Thoracic aorta (tissue), 2 donors: ENCODE data around the gene CACNA2D1. TPM values are rescaled to one million over a fixed set of nuclear protein-coding genes. Genes with fewer than 3 reads are reported as not detected.

Experiments
- ATAC-seq: fragments of 150-250 bp; one replicate; pipeline ENCODE4 v1.8.0; 2017; ENCODE audit warnings: low read depth; ENCODE audit not compliant: insufficient number of reproducible peaks, low FRiP score
- DNase-seq: peaks from one replicate; pipeline ENCODE4 v3.0.0-alpha.2; 2020; ENCODE audit warnings: low spot score
- H3K27ac ChIP-seq, 2 donors: fragments of 200-600 bp; sonication (generic); 1 replicate in 1 of 2; 2 replicates in 1 of 2; pipeline ENCODE4 v1.5.1; 2016; ENCODE audit warnings: mild to moderate bottlenecking in 2 of 2, moderate library complexity in 2 of 2
- H3K27me3 ChIP-seq: fragments of 200-600 bp; sonication (generic); replicated peaks from 2 replicates; pipeline ENCODE4 v1.6.0; 2016; ENCODE audit warnings: mild to moderate bottlenecking; ENCODE audit not compliant: insufficient read depth
- H3K36me3 ChIP-seq: fragments of 200-600 bp; sonication (generic); one replicate; pipeline ENCODE4 v1.5.1; 2016
- H3K4me1 ChIP-seq, 2 donors: fragments of 200-600 bp; sonication (generic); 1 replicate in 1 of 2; 2 replicates in 1 of 2; pipeline versions ENCODE4 v1.5.1 to v1.6.0; 2016; ENCODE audit warnings: low read depth in 2 of 2, mild to moderate bottlenecking in 1 of 2; ENCODE audit not compliant: control insufficient read depth in 1 of 2
- H3K4me3 ChIP-seq: fragments of 200-600 bp; sonication (generic); 2 replicates; pipeline ENCODE4 v1.5.1; 2016; ENCODE audit warnings: mild to moderate bottlenecking
- H3K9me3 ChIP-seq: fragments of 200-600 bp; sonication (generic); 2 replicates; pipeline ENCODE4 v1.5.1; 2016
- CTCF ChIP-seq: fragments of 200-600 bp; sonication (generic); IDR thresholded peaks from one replicate; pipeline ENCODE4 v1.5.1; 2019; ENCODE audit warnings: antibody characterized with exemption
- total RNA-seq, 2 donors: library from RNA; depleted of rRNA; stranded (reverse); fragments of >200 nt; gene quantifications; one replicate each; pipeline versions ENCODE4 v1.1.0 to v1.2.3, GENCODE V29; 2016

CACNA2D1 gene
- total RNA-seq, 2 donors from 2014 or later, result 44.4 to 44.7 TPM

- no peak for ATAC-seq
- DNase-seq, result no peak
- H3K27me3 ChIP-seq, result no peaks in the 10 kb centered on the region
- H3K9me3 ChIP-seq, result no peaks in the 10 kb centered on the region
- H3K27ac ChIP-seq, result no peak overlapping the region
- no peaks in the 10 kb centered on the region for H3K36me3 ChIP-seq
- no peak overlapping the region for H3K4me3 ChIP-seq
- no peak for TF ChIP-seq CTCF
- H3K4me1 ChIP-seq, result peaks cover 0 to 4% of the 10 kb centered on the region in 2 donors
Observed at GRCh38 chr7:82162289-82162688, 281.3 kb downstream of the CACNA2D1 start.

- no peak for ATAC-seq
- Histone ChIP-seq H3K36me3 (no peaks in the 10 kb centered on the region), H3K27ac (no peak overlapping the region), H3K27me3 (no peaks in the 10 kb centered on the region), H3K9me3 (no peaks in the 10 kb centered on the region), H3K4me3 (no peak overlapping the region), H3K4me1 (no peaks in the 10 kb centered on the region)
- DNase-seq, result no peak
- TF ChIP-seq CTCF, result no peak
Observed at GRCh38 chr7:82158327-82158726, 285.2 kb downstream of the CACNA2D1 start.

GRCh38 chr7:82156893-82157292, 286.7 kb downstream of the CACNA2D1 start:
- DNase-seq, result no peak
- no peaks in the 10 kb centered on the region for H3K4me1 ChIP-seq
- no peaks in the 10 kb centered on the region for H3K27me3 ChIP-seq
- H3K36me3 ChIP-seq, result no peaks in the 10 kb centered on the region
- ATAC-seq, result no peak
- H3K27ac ChIP-seq, result no peak overlapping the region
- H3K9me3 ChIP-seq, result no peaks in the 10 kb centered on the region
- H3K4me3 ChIP-seq, result no peak overlapping the region
- no peak for TF ChIP-seq CTCF

- no peaks in the 10 kb centered on the region for H3K4me1 ChIP-seq
- no peak overlapping the region for H3K27ac ChIP-seq
- no peak for ATAC-seq
- DNase-seq, result no peak
- no peak overlapping the region for H3K4me3 ChIP-seq
- no peak for TF ChIP-seq CTCF
- no peaks in the 10 kb centered on the region for H3K27me3 ChIP-seq
- H3K36me3 ChIP-seq, result no peaks in the 10 kb centered on the region
- no peaks in the 10 kb centered on the region for H3K9me3 ChIP-seq
Observed at GRCh38 chr7:82156168-82156567, 287.4 kb downstream of the CACNA2D1 start.

- Histone ChIP-seq H3K36me3 (no peaks in the 10 kb centered on the region), H3K9me3 (no peaks in the 10 kb centered on the region), H3K4me1 (no peaks in the 10 kb centered on the region), H3K27me3 (no peaks in the 10 kb centered on the region), H3K27ac (no peak overlapping the region), H3K4me3 (no peak overlapping the region)
- DNase-seq (no peak), ATAC-seq (no peak)
- no peak for TF ChIP-seq CTCF
Observed at GRCh38 chr7:82154728-82155127, 288.8 kb downstream of the CACNA2D1 start.
